HEK293 (cell line): ENCODE data around the gene KLF7.

Experiments
- PRDM1 ChIP-seq: fragments of 450-650 bp; formaldehyde crosslinking; IDR thresholded peaks from 2 replicates; pipeline ENCODE4; 2016; ENCODE audit warnings: missing biosample characterization, missing genetic modification characterization
- SP2 ChIP-seq: fragments of 450-650 bp; formaldehyde crosslinking; IDR thresholded peaks from 2 replicates; pipeline ENCODE4 v1.5.1; 2016; ENCODE audit warnings: missing biosample characterization, missing genetic modification characterization
- TCF7L2 ChIP-seq: IDR thresholded peaks from 2 replicates; pipeline ENCODE4 v1.6.1; 2011; ENCODE audit warnings: low read depth, mild to moderate bottlenecking, inconsistent platforms, low read length, moderate library complexity, borderline replicate concordance
- ZNF404 ChIP-seq: fragments of 450-650 bp; formaldehyde crosslinking; IDR thresholded peaks from 2 replicates; pipeline ENCODE4 v1.5.1; 2017; ENCODE audit warnings: missing biosample characterization, missing genetic modification characterization
- ZNF664 ChIP-seq: fragments of 450-650 bp; formaldehyde crosslinking; IDR thresholded peaks from 2 replicates; pipeline ENCODE4 v1.5.1; 2016; ENCODE audit warnings: missing biosample characterization, missing genetic modification characterization
- TF ChIP-seq, protein P1 (sequence below): fragments of 450-650 bp; formaldehyde crosslinking; IDR thresholded peaks from 2 replicates; pipeline ENCODE4 v1.5.1; 2016; ENCODE audit warnings: missing biosample characterization, missing genetic modification characterization
- TF ChIP-seq, protein P2 (sequence below): IDR thresholded peaks from 2 replicates; pipeline ENCODE4 v1.6.1; 2011; ENCODE audit warnings: mild to moderate bottlenecking, low read depth, low read length, borderline replicate concordance
- TF ChIP-seq, protein P3 (sequence below): fragments of 450-650 bp; formaldehyde crosslinking; IDR thresholded peaks from 2 replicates; pipeline ENCODE4 v1.5.1; 2016; ENCODE audit warnings: missing biosample characterization, missing genetic modification characterization

DNA sequence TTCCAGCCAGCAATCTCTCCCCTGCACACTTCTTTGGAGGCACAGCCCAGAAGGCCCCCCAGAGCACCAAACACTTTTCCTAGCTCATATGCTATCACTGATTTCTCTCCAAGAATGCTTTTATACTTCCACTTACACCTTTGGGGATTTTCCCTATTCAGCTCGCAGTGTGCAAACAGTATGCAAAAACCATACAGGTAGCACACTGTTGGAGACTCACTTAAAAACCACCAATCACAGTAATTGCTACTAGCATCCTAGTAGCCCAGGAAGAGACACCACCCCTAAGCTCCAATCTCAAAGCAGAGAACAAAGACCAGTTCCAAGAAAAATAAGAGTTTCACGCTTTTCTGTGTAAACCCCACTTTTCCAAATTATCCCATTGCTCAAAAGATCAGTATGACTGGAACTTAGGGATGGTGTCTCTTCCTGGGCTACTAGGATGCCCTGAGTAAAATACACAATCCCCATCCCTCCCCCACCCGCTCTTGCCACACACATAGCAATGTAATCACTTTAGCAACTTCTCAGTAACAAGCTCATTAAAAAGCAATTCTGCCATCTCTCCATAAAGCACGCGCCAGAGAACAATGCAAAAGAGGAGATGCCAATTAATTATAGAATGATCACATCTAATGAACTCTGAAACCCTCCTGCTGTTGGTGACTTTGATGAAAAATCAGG, 43.0 kb downstream of the KLF7 start:
- TF ChIP-seq, protein P1, sequence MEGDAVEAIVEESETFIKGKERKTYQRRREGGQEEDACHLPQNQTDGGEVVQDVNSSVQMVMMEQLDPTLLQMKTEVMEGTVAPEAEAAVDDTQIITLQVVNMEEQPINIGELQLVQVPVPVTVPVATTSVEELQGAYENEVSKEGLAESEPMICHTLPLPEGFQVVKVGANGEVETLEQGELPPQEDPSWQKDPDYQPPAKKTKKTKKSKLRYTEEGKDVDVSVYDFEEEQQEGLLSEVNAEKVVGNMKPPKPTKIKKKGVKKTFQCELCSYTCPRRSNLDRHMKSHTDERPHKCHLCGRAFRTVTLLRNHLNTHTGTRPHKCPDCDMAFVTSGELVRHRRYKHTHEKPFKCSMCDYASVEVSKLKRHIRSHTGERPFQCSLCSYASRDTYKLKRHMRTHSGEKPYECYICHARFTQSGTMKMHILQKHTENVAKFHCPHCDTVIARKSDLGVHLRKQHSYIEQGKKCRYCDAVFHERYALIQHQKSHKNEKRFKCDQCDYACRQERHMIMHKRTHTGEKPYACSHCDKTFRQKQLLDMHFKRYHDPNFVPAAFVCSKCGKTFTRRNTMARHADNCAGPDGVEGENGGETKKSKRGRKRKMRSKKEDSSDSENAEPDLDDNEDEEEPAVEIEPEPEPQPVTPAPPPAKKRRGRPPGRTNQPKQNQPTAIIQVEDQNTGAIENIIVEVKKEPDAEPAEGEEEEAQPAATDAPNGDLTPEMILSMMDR: no peak
- TF ChIP-seq ZNF404 (tag by site-specific recombination) (no peak), PRDM1 (tag by site-specific recombination) (no peak), TCF7L2 (no peak), SP2 (no peak), ZNF664 (tag by site-specific recombination) (no peak)
- TF ChIP-seq, protein P2, sequence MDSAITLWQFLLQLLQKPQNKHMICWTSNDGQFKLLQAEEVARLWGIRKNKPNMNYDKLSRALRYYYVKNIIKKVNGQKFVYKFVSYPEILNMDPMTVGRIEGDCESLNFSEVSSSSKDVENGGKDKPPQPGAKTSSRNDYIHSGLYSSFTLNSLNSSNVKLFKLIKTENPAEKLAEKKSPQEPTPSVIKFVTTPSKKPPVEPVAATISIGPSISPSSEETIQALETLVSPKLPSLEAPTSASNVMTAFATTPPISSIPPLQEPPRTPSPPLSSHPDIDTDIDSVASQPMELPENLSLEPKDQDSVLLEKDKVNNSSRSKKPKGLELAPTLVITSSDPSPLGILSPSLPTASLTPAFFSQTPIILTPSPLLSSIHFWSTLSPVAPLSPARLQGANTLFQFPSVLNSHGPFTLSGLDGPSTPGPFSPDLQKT: no peak
- TF ChIP-seq, protein P3, sequence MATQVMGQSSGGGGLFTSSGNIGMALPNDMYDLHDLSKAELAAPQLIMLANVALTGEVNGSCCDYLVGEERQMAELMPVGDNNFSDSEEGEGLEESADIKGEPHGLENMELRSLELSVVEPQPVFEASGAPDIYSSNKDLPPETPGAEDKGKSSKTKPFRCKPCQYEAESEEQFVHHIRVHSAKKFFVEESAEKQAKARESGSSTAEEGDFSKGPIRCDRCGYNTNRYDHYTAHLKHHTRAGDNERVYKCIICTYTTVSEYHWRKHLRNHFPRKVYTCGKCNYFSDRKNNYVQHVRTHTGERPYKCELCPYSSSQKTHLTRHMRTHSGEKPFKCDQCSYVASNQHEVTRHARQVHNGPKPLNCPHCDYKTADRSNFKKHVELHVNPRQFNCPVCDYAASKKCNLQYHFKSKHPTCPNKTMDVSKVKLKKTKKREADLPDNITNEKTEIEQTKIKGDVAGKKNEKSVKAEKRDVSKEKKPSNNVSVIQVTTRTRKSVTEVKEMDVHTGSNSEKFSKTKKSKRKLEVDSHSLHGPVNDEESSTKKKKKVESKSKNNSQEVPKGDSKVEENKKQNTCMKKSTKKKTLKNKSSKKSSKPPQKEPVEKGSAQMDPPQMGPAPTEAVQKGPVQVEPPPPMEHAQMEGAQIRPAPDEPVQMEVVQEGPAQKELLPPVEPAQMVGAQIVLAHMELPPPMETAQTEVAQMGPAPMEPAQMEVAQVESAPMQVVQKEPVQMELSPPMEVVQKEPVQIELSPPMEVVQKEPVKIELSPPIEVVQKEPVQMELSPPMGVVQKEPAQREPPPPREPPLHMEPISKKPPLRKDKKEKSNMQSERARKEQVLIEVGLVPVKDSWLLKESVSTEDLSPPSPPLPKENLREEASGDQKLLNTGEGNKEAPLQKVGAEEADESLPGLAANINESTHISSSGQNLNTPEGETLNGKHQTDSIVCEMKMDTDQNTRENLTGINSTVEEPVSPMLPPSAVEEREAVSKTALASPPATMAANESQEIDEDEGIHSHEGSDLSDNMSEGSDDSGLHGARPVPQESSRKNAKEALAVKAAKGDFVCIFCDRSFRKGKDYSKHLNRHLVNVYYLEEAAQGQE (tag by site-specific recombination): no peak
